Prostate gland (tissue), 2 donors: ENCODE data around the gene FRRS1L. TPM values are rescaled to one million over a fixed set of nuclear protein-coding genes. Genes with fewer than 3 reads are reported as not detected.

Experiments used
- DNase-seq: peaks from one replicate; pipeline ENCODE4 v3.0.0-alpha.2; 2019; ENCODE audit warnings: low spot score
- H3K27ac ChIP-seq, 2 donors: fragments of 200-600 bp; sonication (generic); 2 replicates each; pipeline ENCODE4 v1.5.1; 2017 to 2019
- H3K27me3 ChIP-seq: fragments of 200-600 bp; sonication (generic); replicated peaks from 2 replicates; pipeline ENCODE4 v1.5.1; 2019; ENCODE audit not compliant: insufficient read depth
- H3K36me3 ChIP-seq, 2 donors: fragments of 200-600 bp; sonication (generic); 1 replicate in 1 of 2; 2 replicates in 1 of 2; pipeline versions ENCODE4 v1.5.1 to v1.8.1; 2017 to 2019
- H3K4me1 ChIP-seq: fragments of 200-600 bp; sonication (generic); replicated peaks from 2 replicates; pipeline ENCODE4 v1.5.1; 2019
- H3K4me3 ChIP-seq, 2 donors: fragments of 200-600 bp; sonication (generic); 2 replicates each; pipeline ENCODE4 v1.5.1; 2017 to 2019
- H3K9me3 ChIP-seq: fragments of 200-600 bp; sonication (generic); 2 replicates; pipeline ENCODE4 v1.5.1; 2017
- CTCF ChIP-seq, 4 experiments: fragments of 200-600 bp in 2 of 4; fragments of 450-650 bp in 2 of 4; sonication (generic) in 2 of 4; IDR thresholded peaks; 1 replicate in 3 of 4; 2 replicates in 1 of 4; pipeline ENCODE4 v1.5.1; 2016 to 2019; ENCODE audit warnings: antibody characterized with exemption in 4 of 4, mild to moderate bottlenecking in 2 of 4, moderate library complexity in 2 of 4
- POLR2A ChIP-seq: fragments of 450-650 bp; IDR thresholded peaks from one replicate; pipeline ENCODE4 v1.6.1; 2016; ENCODE audit warnings: antibody characterized with exemption, mild to moderate bottlenecking
- POLR2AphosphoS5 ChIP-seq: sonication (generic); formaldehyde crosslinking; IDR thresholded peaks from one replicate; pipeline ENCODE4 v1.6.1; 2017; ENCODE audit warnings: antibody characterized with exemption
- WGBS: methylation state at CpG from one replicate; pipeline ENCODE4 v1.1.5; 2018; 5-methylcytosine and 5-hydroxymethylcytosine counted together
- intact Hi-C: fragments of 100-400 bp; cut with DNase I; formaldehyde crosslinking; loops from one replicate; pipeline ENCODE4 v1.14.2; 2022
- total RNA-seq, 2 donors: library from RNA; depleted of rRNA; stranded (reverse); fragments of >200 nt; gene quantifications; one replicate each; pipeline ENCODE4 v1.1.0, GENCODE V29; 2016

FRRS1L gene
- total RNA-seq, 2 donors from 2014 or later = 1.6 to 11.9 TPM

GRCh38 chr9:109179801-109180523, 12.9 kb upstream of the FRRS1L start:
- Histone ChIP-seq H3K4me3 (no peak overlapping the region), H3K27ac (no peak overlapping the region), H3K27me3 (no peaks in the 10 kb centered on the region), H3K36me3 (no peaks in the 10 kb centered on the region), H3K4me1 (no peaks in the 10 kb centered on the region), H3K9me3 (no peaks in the 10 kb centered on the region)
- 80% methylated on average over 9 of the region's 9 CpGs for WGBS
- no peak for DNase-seq
- no peak for TF ChIP-seq POLR2AphosphoS5
- TF ChIP-seq POLR2A = no peak
- no peak for TF ChIP-seq CTCF (IDR thresholded peaks at IDR 0.05)
- intact Hi-C loops = loop anchor here (10.0 kb wide), 1 partner anchor 55 kb away; no protein-coding TSS in a partner anchor

DNA sequence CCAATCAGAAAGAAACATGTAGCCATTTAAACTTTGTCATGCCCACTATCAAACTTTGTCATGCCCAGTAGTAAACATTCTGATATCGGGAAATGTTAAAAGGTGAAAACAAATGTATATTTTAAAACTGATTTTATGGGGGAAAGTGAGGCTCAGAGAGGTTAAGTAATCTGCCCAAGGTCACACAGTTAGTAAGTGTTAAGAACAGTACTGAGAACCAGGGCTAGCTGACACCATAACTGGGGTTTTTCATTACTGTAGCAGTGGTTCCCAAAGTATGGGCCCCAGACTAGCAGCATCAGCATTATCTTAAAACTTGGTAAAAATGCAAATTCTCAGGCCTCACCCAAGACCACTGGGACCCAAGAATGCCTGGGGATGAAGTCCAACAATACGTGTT, 9.9 kb upstream of the FRRS1L start:
- Histone ChIP-seq H3K27me3 (no peaks in the 10 kb centered on the region), H3K27ac (no peak overlapping the region), H3K9me3 (no peaks in the 10 kb centered on the region), H3K4me3 (no peak overlapping the region), H3K36me3 (no peaks in the 10 kb centered on the region), H3K4me1 (no peaks in the 10 kb centered on the region)
- intact Hi-C loops = no loop called here
- TF ChIP-seq CTCF (IDR thresholded peaks at IDR 0.05) = no peak
- TF ChIP-seq POLR2A = no peak
- TF ChIP-seq POLR2AphosphoS5 = no peak
- no peak for DNase-seq
- WGBS = 81% methylated on average over 2 of the region's 2 CpGs

DNA sequence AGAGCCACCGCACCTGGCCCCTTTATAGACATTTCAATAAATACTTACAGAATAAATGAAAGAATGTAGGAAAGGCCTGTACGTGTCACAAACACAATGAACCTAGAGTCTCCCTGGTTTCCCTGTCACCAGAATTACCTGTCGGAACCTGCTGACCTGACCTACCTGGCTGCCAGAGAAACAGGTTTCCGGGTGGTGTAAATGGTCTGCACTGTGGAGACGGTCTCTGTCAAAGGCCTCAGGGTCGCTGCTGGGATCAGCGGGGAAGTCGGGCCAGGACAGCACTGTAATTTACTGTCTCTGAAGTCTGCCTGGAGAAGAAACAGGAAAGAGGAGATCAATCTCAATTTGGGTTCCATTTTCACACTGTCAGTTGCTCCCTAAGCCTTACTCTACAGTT, 9.3 kb upstream of the FRRS1L start:
- no peaks in the 10 kb centered on the region for H3K27me3 ChIP-seq
- DNase-seq = no peak
- no peak overlapping the region for H3K27ac ChIP-seq
- no peaks in the 10 kb centered on the region for H3K36me3 ChIP-seq
- no peaks in the 10 kb centered on the region for H3K9me3 ChIP-seq
- 58% methylated on average over 8 of the region's 8 CpGs for WGBS
- H3K4me1 ChIP-seq = no peaks in the 10 kb centered on the region
- TF ChIP-seq POLR2AphosphoS5 (no peak), CTCF (IDR thresholded peaks at IDR 0.05) (no peak), POLR2A (no peak)
- intact Hi-C loops = no loop called here
- H3K4me3 ChIP-seq = no peak overlapping the region

DNA sequence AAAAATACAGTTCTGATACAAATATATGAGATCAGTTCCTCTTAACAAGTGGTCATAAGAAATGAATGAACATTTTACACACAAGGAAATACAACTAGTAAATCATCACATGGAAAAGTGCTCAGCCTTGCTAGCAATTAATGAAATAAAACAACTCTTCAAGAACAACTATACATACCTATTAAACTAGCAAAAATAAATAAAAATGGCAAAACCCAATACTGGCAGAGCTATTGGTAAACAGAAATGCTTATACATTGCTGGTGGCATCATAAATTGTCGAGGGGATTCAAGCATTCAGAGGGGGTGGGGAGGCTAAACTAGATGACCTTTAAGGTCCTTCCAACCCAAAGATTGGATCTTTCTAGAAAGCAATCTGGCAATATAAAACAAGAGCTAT, 5.9 kb upstream of the FRRS1L start:
- Histone ChIP-seq H3K27ac (no peak overlapping the region), H3K4me1 (no peaks in the 10 kb centered on the region), H3K27me3 (no peaks in the 10 kb centered on the region), H3K36me3 (no peaks in the 10 kb centered on the region), H3K4me3 (no peak overlapping the region), H3K9me3 (no peaks in the 10 kb centered on the region)
- WGBS = 64% methylated on average over 1 of the region's 1 CpG
- no peak for TF ChIP-seq POLR2AphosphoS5
- TF ChIP-seq CTCF (IDR thresholded peaks at IDR 0.05) = no peak
- no peak for TF ChIP-seq POLR2A
- DNase-seq = no peak
- intact Hi-C loops = no loop called here

DNA sequence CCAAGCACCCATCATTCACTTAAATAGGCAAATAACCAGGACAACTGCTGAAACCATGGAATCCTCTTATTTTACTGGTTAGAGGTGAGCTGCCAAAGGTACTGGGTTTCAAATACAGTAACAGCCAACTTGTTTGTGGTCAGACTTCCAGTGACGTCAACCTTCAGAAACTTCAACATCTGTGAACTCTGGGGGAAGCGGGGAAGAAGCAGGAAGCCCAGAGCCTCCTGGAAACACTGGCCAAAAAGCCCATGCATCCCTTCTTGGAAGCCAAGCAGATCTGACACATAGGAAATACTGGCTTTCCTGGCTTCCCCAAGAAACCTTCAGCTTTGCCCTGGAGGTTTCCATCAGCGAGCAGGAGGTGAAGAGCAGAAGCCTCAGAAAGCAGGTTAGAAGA, 4.9 kb upstream of the FRRS1L start:
- Histone ChIP-seq H3K27ac (no peak overlapping the region), H3K9me3 (no peaks in the 10 kb centered on the region), H3K4me1 (no peaks in the 10 kb centered on the region), H3K4me3 (no peak overlapping the region), H3K36me3 (no peaks in the 10 kb centered on the region), H3K27me3 (no peaks in the 10 kb centered on the region)
- 96% methylated on average over 3 of the region's 3 CpGs for WGBS
- intact Hi-C loops = no loop called here
- no peak for DNase-seq
- no peak for TF ChIP-seq POLR2AphosphoS5
- TF ChIP-seq POLR2A = no peak
- no peak for TF ChIP-seq CTCF (IDR thresholded peaks at IDR 0.05)
